ENCODE data around the gene PDCD10.

- TF ChIP-seq GATA3 (IDR thresholded peaks at IDR 0.05; ENCODE audit: low read depth, low read length) (no peak), GATA2 (IDR thresholded peaks at IDR 0.05; ENCODE audit: low read depth, low read length) (no peak)
Measured at GRCh38 chr3:167694121-167694520, 40.6 kb downstream of the PDCD10 start.

All from SH-SY5Y (cell line).